CD4-positive, alpha-beta memory T cell (primary cell): ENCODE results near the gene C1S. TPM values are rescaled to one million over a fixed set of nuclear protein-coding genes. Genes with fewer than 3 reads are reported as not detected.

ENCODE experiments used
- CTCF ChIA-PET: fragments of 350-600 bp; sonication (Branson Sonifier 250); formaldehyde crosslinking; loops from one replicate; lab custom pipeline; 2021; ENCODE audit warnings: inconsistent platforms; ENCODE audit not compliant: partially characterized antibody; lab: Charles Lee
- POLR2A ChIA-PET: fragments of 350-600 bp; sonication (Branson Sonifier 250); formaldehyde crosslinking; loops from one replicate; lab custom pipeline; 2021; ENCODE audit not compliant: partially characterized antibody; lab: Charles Lee
- DNase-seq, 5 donors: peaks; one replicate each; pipeline versions ENCODE4 v3.0.0 to v3.0.0-alpha.2; 2020 to 2022; ENCODE audit warnings: mixed read lengths in 1 of 5
- H3K27ac ChIP-seq: one replicate; pipeline ENCODE4 v1.7.0; 2013; ENCODE audit warnings: low read depth, low read length
- H3K27me3 ChIP-seq: 2 replicates; pipeline ENCODE4 v1.7.0; 2013; ENCODE audit warnings: mild to moderate bottlenecking, low read length, moderate library complexity; ENCODE audit not compliant: insufficient read depth
- H3K36me3 ChIP-seq: 2 replicates; pipeline ENCODE4 v1.7.0; 2013; ENCODE audit warnings: mild to moderate bottlenecking, low read length, moderate library complexity; ENCODE audit not compliant: insufficient read depth
- H3K4me1 ChIP-seq: 2 replicates; pipeline ENCODE4 v1.7.0; 2013; ENCODE audit warnings: mild to moderate bottlenecking, low read length, moderate library complexity; ENCODE audit not compliant: insufficient read depth
- H3K4me3 ChIP-seq, 2 donors: one replicate each; pipeline ENCODE4 v1.7.0; 2013; ENCODE audit warnings: low read length in 2 of 2, mild to moderate bottlenecking in 1 of 2
- H3K9me3 ChIP-seq, 2 donors: one replicate each; pipeline ENCODE4 v1.7.0; 2013; ENCODE audit warnings: low read length in 2 of 2, control low read depth in 1 of 2; ENCODE audit not compliant: control insufficient read depth in 1 of 2
- H3K27ac Mint-ChIP-seq, 7 donors: one replicate each; pipeline ENCODE4 v1.8.0; 2020 to 2021; ENCODE audit warnings: mixed read lengths in 7 of 7, mild to moderate bottlenecking in 6 of 7, inconsistent platforms in 3 of 7, moderate library complexity in 3 of 7
- H3K27me3 Mint-ChIP-seq, 2 donors: one replicate each; pipeline ENCODE4 v1.8.0; 2020 to 2021; ENCODE audit warnings: mixed read lengths in 2 of 2
- H3K36me3 Mint-ChIP-seq, 2 donors: one replicate each; pipeline ENCODE4 v1.8.0; 2020 to 2021; ENCODE audit warnings: mixed read lengths in 2 of 2, inconsistent platforms in 1 of 2, mild to moderate bottlenecking in 1 of 2
- H3K4me1 Mint-ChIP-seq, 4 donors: one replicate each; pipeline ENCODE4 v1.8.0; 2020 to 2021; ENCODE audit warnings: mixed read lengths in 4 of 4, mild to moderate bottlenecking in 1 of 4
- H3K4me3 Mint-ChIP-seq, 8 donors: one replicate each; pipeline ENCODE4 v1.8.0; 2020 to 2021; ENCODE audit warnings: mixed read lengths in 8 of 8, mild to moderate bottlenecking in 7 of 8, moderate library complexity in 6 of 8, inconsistent platforms in 3 of 8
- H3K9me3 Mint-ChIP-seq, 8 donors: one replicate each; pipeline ENCODE4 v1.8.0; 2020 to 2021; ENCODE audit warnings: mixed read lengths in 8 of 8, mild to moderate bottlenecking in 5 of 8, inconsistent platforms in 3 of 8, moderate library complexity in 1 of 8
- intact Hi-C: fragments of 100-400 bp; cut with micrococcal nuclease; formaldehyde crosslinking; loops from one replicate; pipeline ENCODE4 v1.15.1; 2023
- polyA plus RNA-seq, 2 donors: library from polyadenylated mRNA; unstranded; fragments of 300-500 nt; fragmentation: Illumina TruSeq; gene quantifications; one replicate each; pipeline ENCODE4 v1.2.3, GENCODE V29; 2021
- total RNA-seq, 2 experiments: library from RNA; stranded (reverse); gene quantifications; one replicate each; pipeline ENCODE4 v1.2.3, GENCODE V29; 2021

C1S gene
- total and polyA plus RNA-seq, 4 experiments from 2014 or later: 1.3 to 2.6 TPM; not detected in 2

DNA sequence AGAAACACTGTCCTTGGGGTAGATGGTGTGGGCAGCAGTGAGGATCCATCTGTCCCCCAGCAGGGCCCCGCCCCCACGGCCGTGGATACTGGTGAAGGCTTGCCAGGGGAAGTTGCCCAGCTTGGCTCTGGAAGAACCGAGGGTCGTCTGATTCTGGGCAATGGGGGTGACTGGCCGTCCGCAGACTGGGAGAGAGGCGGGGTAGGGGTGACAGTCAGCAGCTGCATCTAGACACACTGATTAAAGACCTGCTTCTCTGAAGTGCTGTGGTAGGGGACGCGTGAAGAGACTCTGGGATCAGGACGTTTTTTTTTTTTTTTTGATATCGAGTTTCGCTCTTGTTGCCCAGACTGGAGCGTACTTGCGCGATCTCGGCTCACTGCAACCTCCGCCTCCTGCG lies 36.5 kb downstream of the C1S start:
- Mint-ChIP-seq H3K27ac (no peak overlapping the region), H3K27me3 (no peaks in the 10 kb centered on the region), H3K9me3 (peaks cover 0 to 1% (median 0%) of the 10 kb centered on the region in 8 donors), H3K4me1 (peaks cover 5 to 12% (median 8%) of the 10 kb centered on the region in 4 donors), H3K36me3 (peaks cover 9 to 18% of the 10 kb centered on the region in 2 donors), H3K4me3 (no peak overlapping the region)
- Histone ChIP-seq H3K4me3 (no peak overlapping the region), H3K27ac (no peak overlapping the region), H3K4me1 (peaks cover 9% of the 10 kb centered on the region), H3K27me3 (no peaks in the 10 kb centered on the region), H3K36me3 (peaks cover 7% of the 10 kb centered on the region), H3K9me3 (no peaks in the 10 kb centered on the region)
- ChIA-PET CTCF (interaction anchor here (1.0 to 1.5 kb wide), 2 partner anchors 9 to 11 kb away, joined by 3 read pairs; no protein-coding TSS in a partner anchor), POLR2A (interaction anchor here (1.6 to 2.5 kb wide), 2 partner anchors 12 to 153 kb away, joined by 5 to 13 read pairs; partner anchors contain the start of genes C12orf57, C1RL and RNU7-1)
- no peak for DNase-seq
- intact Hi-C loops: no loop called here

- Mint-ChIP-seq H3K27me3 (no peaks in the 10 kb centered on the region), H3K9me3 (peaks cover 0 to 1% (median 0%) of the 10 kb centered on the region in 8 donors), H3K4me3 (no peak overlapping the region), H3K27ac (peak overlapping the region in 2 of 7 donors; percentile 60 to 80), H3K4me1 (peaks cover 15 to 25% (median 17%) of the 10 kb centered on the region in 4 donors), H3K36me3 (peaks cover 21 to 37% of the 10 kb centered on the region in 2 donors)
- peaks cover 7% of the 10 kb centered on the region for H3K36me3 ChIP-seq
- no peak overlapping the region for H3K27ac ChIP-seq
- peaks cover 5% of the 10 kb centered on the region for H3K4me1 ChIP-seq
- intact Hi-C loops: no loop called here
- CTCF ChIA-PET: interaction anchor here (0.7 to 1.9 kb wide), 5 partner anchors 9 to 646 kb away, joined by 3 to 8 read pairs (median 3); partner anchors contain the start of gene C1RL
- H3K9me3 ChIP-seq: no peaks in the 10 kb centered on the region
- H3K4me3 ChIP-seq: no peak overlapping the region
- POLR2A ChIA-PET: interaction anchor here (0.7 to 1.2 kb wide), 2 partner anchors 8 to 20 kb away, joined by 3 to 7 read pairs; no protein-coding TSS in a partner anchor
- no peaks in the 10 kb centered on the region for H3K27me3 ChIP-seq
- DNase-seq: no peak
Measured at GRCh38 chr12:7099290-7099996, 38.9 kb downstream of the C1S start.

DNA sequence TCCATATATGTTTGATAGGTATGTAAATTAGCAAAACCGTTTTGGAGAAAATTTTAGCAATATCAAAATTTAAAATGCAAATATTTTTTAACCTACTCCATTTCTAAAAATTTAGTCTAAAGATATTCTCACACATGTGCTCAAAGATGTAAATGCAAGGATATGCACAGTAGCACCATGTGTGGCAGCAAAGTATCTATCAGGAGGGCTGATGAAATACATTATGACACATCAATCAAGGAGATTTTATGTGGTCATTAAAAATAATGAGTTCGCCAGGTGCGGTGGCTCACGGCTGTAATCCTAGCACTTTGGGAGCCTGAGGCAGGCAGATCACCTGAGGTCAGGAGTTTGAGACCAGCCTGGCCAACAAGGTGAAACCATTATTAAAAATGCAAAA lies 39.7 kb downstream of the C1S start:
- peaks cover 7% of the 10 kb centered on the region for H3K36me3 ChIP-seq
- H3K4me1 ChIP-seq: peaks cover 11% of the 10 kb centered on the region
- H3K27me3 Mint-ChIP-seq: no peaks in the 10 kb centered on the region
- no peak overlapping the region for H3K4me3 ChIP-seq
- H3K27me3 ChIP-seq: no peaks in the 10 kb centered on the region
- no peak for DNase-seq
- no peak overlapping the region for H3K27ac Mint-ChIP-seq
- H3K4me3 Mint-ChIP-seq: no peak overlapping the region
- H3K9me3 Mint-ChIP-seq: peaks cover 0 to 1% (median 0%) of the 10 kb centered on the region in 8 donors
- no peak overlapping the region for H3K27ac ChIP-seq
- H3K9me3 ChIP-seq: no peaks in the 10 kb centered on the region
- peaks cover 21 to 37% of the 10 kb centered on the region in 2 donors for H3K36me3 Mint-ChIP-seq
- POLR2A ChIA-PET: no interaction called here
- CTCF ChIA-PET: interaction anchor here (1.9 kb wide), 1 partner anchor 8 kb away, joined by 8 read pairs; the partner anchor contains the start of gene C1RL
- intact Hi-C loops: no loop called here
- peaks cover 16 to 25% (median 18%) of the 10 kb centered on the region in 4 donors for H3K4me1 Mint-ChIP-seq

DNA sequence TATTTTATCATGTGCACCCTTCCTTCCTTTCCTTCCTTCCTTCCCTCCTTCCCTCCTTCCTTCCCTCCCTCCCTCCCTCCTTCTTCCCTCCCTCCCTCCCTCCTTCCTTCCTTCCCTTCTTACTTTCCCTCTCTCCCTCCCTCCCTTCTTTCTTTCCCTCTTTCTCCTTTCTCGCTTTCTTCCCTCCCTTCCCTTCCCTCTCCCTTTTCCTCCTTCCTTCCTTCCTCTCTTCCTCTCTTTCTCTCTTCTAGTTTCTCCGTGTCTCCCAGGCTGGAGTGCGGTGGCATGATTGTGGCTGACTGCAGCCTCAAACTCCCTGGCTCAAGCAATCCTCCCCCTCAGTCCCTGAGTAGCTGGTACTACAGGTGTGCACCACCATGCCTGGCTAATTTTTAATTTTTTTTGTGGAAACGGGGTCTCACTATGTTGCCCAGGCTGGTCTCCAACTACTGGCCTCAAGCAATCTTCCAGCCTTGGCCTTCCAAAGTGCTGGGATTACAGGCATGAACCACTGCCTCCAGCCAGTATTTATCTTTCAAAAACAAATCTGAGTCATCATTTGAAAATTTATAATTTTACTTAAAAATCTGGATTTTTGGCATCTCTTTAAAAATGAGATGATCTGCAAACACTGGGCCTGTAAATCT lies 40.7 kb downstream of the C1S start:
- Mint-ChIP-seq H3K9me3 (peaks cover 0 to 7% (median 5%) of the 10 kb centered on the region in 8 donors), H3K4me3 (no peak overlapping the region), H3K36me3 (peaks cover 29 to 44% of the 10 kb centered on the region in 2 donors), H3K27me3 (no peaks in the 10 kb centered on the region), H3K27ac (peak overlapping the region in 4 of 7 donors; percentile 41 to 70 (median 51)), H3K4me1 (peaks cover 20 to 34% (median 24%) of the 10 kb centered on the region in 4 donors)
- peaks cover 14% of the 10 kb centered on the region for H3K4me1 ChIP-seq
- CTCF ChIA-PET: no interaction called here
- no peaks in the 10 kb centered on the region for H3K27me3 ChIP-seq
- H3K4me3 ChIP-seq: no peak overlapping the region
- peaks cover 7% of the 10 kb centered on the region for H3K36me3 ChIP-seq
- intact Hi-C loops: no loop called here
- no peak for DNase-seq
- no peaks in the 10 kb centered on the region for H3K9me3 ChIP-seq
- POLR2A ChIA-PET: no interaction called here
- no peak overlapping the region for H3K27ac ChIP-seq

GRCh38 chr12:7101694-7102131 lies 41.2 kb downstream of the C1S start:
- H3K27me3 Mint-ChIP-seq: no peaks in the 10 kb centered on the region

DNA sequence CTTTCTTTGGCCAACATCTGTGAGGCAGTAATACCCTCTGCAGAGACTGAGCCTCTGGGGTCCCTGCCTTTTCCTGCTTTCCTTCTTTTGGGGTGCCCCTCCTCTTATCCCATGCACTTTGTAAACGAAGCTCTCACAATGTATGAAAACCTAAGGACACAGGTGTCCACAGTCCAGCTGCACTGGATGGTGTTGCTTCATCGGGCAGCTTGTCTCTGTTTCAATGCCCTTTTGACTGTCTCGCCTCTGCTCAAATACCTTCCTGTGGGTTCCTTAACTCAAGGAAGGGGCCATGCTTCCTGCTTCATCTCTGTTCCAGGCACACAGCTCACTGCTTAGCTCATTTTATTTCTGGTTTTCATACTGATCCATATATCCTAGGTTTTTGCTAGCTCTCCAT lies 42.1 kb downstream of the C1S start:
- Histone ChIP-seq H3K27ac (no peak overlapping the region), H3K9me3 (no peaks in the 10 kb centered on the region), H3K27me3 (no peaks in the 10 kb centered on the region), H3K36me3 (peaks cover 7% of the 10 kb centered on the region), H3K4me1 (peaks cover 26% of the 10 kb centered on the region), H3K4me3 (no peak overlapping the region)
- no peak for DNase-seq
- Mint-ChIP-seq H3K27ac (peak overlapping the region in 5 of 7 donors; percentile 16 to 87 (median 77)), H3K9me3 (peaks cover 0 to 12% (median 10%) of the 10 kb centered on the region in 8 donors), H3K27me3 (no peaks in the 10 kb centered on the region), H3K36me3 (peaks cover 37 to 49% of the 10 kb centered on the region in 2 donors), H3K4me1 (peaks cover 27 to 46% (median 33%) of the 10 kb centered on the region in 4 donors), H3K4me3 (peak overlapping the region in 2 of 8 donors; percentile 2 to 3)
- POLR2A ChIA-PET: interaction anchor here (1.0 kb wide), 1 partner anchor 9 kb away, joined by 3 read pairs; no protein-coding TSS in a partner anchor
- intact Hi-C loops: no loop called here
- CTCF ChIA-PET: interaction anchor here (0.9 to 1.6 kb wide), 5 partner anchors 9 to 179 kb away, joined by 3 to 6 read pairs (median 3); no protein-coding TSS in a partner anchor

More at GRCh38 chr12:7101694-7102131, 41.2 kb downstream of the C1S start:
- Histone ChIP-seq H3K27me3 (no peaks in the 10 kb centered on the region), H3K27ac (no peak overlapping the region), H3K4me1 (peaks cover 19% of the 10 kb centered on the region), H3K36me3 (peaks cover 7% of the 10 kb centered on the region), H3K9me3 (no peaks in the 10 kb centered on the region), H3K4me3 (no peak overlapping the region)
- POLR2A ChIA-PET: no interaction called here
- CTCF ChIA-PET: interaction anchor here (1.0 to 1.6 kb wide), 2 partner anchors 10 to 11 kb away, joined by 5 to 6 read pairs; no protein-coding TSS in a partner anchor
- intact Hi-C loops: no loop called here
- Mint-ChIP-seq H3K36me3 (peaks cover 34 to 49% of the 10 kb centered on the region in 2 donors), H3K9me3 (peaks cover 0 to 12% (median 10%) of the 10 kb centered on the region in 8 donors), H3K27ac (peak overlapping the region in 4 of 7 donors; percentile 25 to 73 (median 63)), H3K4me1 (peaks cover 24 to 40% (median 29%) of the 10 kb centered on the region in 4 donors), H3K4me3 (no peak overlapping the region)
- no peak for DNase-seq
